Psoas muscle (tissue), 8 donors: ENCODE measurements around the gene MFSD2A. TPM values are rescaled to one million over a fixed set of nuclear protein-coding genes. Genes with fewer than 3 reads are reported as not detected.
A peak's percentile ranks its signal among the peaks of the same experiment; 100 is the strongest.

ENCODE experiments used
- ATAC-seq, 4 donors: fragments of 200-7000 bp; cut with Tn5 transposase; one replicate each; pipeline ENCODE4 v1.9.1; 2020; ENCODE audit warnings: moderate library complexity in 3 of 4, mild to moderate bottlenecking in 2 of 4
- DNase-seq, 2 donors: peaks; one replicate each; pipeline ENCODE4 v3.0.0-alpha.2; 2020
- H3K27ac ChIP-seq: fragments of 200-600 bp; one replicate; pipeline ENCODE4 v1.8.0; 2022
- H3K27me3 ChIP-seq, 3 donors: fragments of 200-600 bp in 1 of 3; one replicate each; pipeline versions ENCODE4 v1.6.1 to v1.8.0; 2013 to 2022; ENCODE audit warnings: low read length in 2 of 3, mild to moderate bottlenecking in 2 of 3, moderate library complexity in 1 of 3; ENCODE audit not compliant: insufficient read depth in 3 of 3
- H3K36me3 ChIP-seq, 2 donors: fragments of 200-600 bp in 1 of 2; one replicate each; pipeline versions ENCODE4 v1.6.1 to v1.8.0; 2013 to 2022; ENCODE audit warnings: low read depth in 1 of 2, mild to moderate bottlenecking in 1 of 2, moderate library complexity in 1 of 2; ENCODE audit not compliant: insufficient read depth in 1 of 2
- H3K4me1 ChIP-seq: fragments of 200-600 bp; one replicate; pipeline ENCODE4 v1.8.0; 2022
- H3K4me3 ChIP-seq: fragments of 200-600 bp; one replicate; pipeline ENCODE4 v1.8.0; 2022; ENCODE audit warnings: mild to moderate bottlenecking
- H3K9me3 ChIP-seq: fragments of 200-600 bp; one replicate; pipeline ENCODE4 v1.8.0; 2022
- CTCF ChIP-seq: fragments of 200-600 bp; IDR thresholded peaks from one replicate; pipeline ENCODE4 v1.8.0; 2022; ENCODE audit warnings: antibody characterized with exemption
- WGBS, 3 donors: extraction: QIAGEN DNeasy Blood & Tissue Kit; methylation state at CpG; one replicate each; pipeline versions ENCODE4 v1.1.6 to v1.1.7; 2013; 5-methylcytosine and 5-hydroxymethylcytosine counted together
- intact Hi-C, 2 donors: fragments of 100-400 bp; cut with DNase I; formaldehyde crosslinking; loops; one replicate each; pipeline versions ENCODE4 v1.11.0 to v1.14.2; 2022
- polyA plus RNA-seq, 3 donors: library from polyadenylated mRNA; stranded (reverse); fragments of 200-250 nt; gene quantifications; one replicate each; pipeline ENCODE4 v1.2.3, GENCODE V29; 2013
- total RNA-seq, 4 donors: library from RNA; stranded (reverse); fragmentation: NEBNext Ultra II Directional in 2 of 4; extraction: Animal tissue kit (Norgen Biotek cat#: 25700) in 2 of 4; gene quantifications; one replicate each; pipeline versions ENCODE4 v1.2.1 to v1.2.4, GENCODE V29; 2021 to 2023
- donor health status: healthy with polysubstance abuse.
- donor health status: DM: no; HTN: no; CAD: no; lungs with moderate emphysema.
- donor health status: Bipolar disorder and iron deficiency.
- donor health status: healthy.
- donor health status: DM: yes; HTN: yes; CAD: no.
- donor health status: DM: no; HTN: no; CAD: no.
- donor health status: DM: no; HTN: no; CAD: no.
- donor health status: DM: yes; HTN: yes; CAD: no.

MFSD2A gene
- total and polyA plus RNA-seq, 7 donors = 0.12 to 2.1 (median 0.50) TPM

- DNase-seq (no peak), ATAC-seq (peak in 1 of 4 donors; percentile 27)
- Histone ChIP-seq H3K36me3 (no peaks in the 10 kb centered on the region), H3K27me3 (peaks cover 0 to 9% (median 0%) of the 10 kb centered on the region in 3 donors), H3K27ac (no peak overlapping the region), H3K9me3 (no peaks in the 10 kb centered on the region), H3K4me3 (no peak overlapping the region), H3K4me1 (no peaks in the 10 kb centered on the region)
- WGBS, 3 donors = 55 to 67% (median 58%) methylated on average over 3 of the region's 3 CpGs
- intact Hi-C loops = loop anchor here in 1 of 2 donors (5.0 kb wide), 1 partner anchor 40 kb away; no protein-coding TSS in a partner anchor
- TF ChIP-seq CTCF = no peak
Observed at GRCh38 chr1:39927538-39927937, 27.4 kb upstream of the MFSD2A start.

GRCh38 chr1:39928809-39929587, 25.9 kb upstream of the MFSD2A start:
- ATAC-seq = no peak

GRCh38 chr1:39933956-39934941, 20.7 kb upstream of the MFSD2A start:
- no peaks in the 10 kb centered on the region for H3K4me1 ChIP-seq
- DNase-seq = peak; percentile 81 to 90
- peaks cover 0 to 2% (median 0%) of the 10 kb centered on the region in 3 donors for H3K27me3 ChIP-seq
- no peaks in the 10 kb centered on the region for H3K36me3 ChIP-seq
- no peaks in the 10 kb centered on the region for H3K9me3 ChIP-seq
- intact Hi-C loops = no loop called here
- H3K4me3 ChIP-seq = no peak overlapping the region
- peak; percentile 52 to 90 (median 84) for ATAC-seq
- H3K27ac ChIP-seq = peak overlapping the region; percentile 27
- no peak for TF ChIP-seq CTCF
- WGBS, 3 donors = 61 to 72% (median 66%) methylated on average over 12 of the region's 12 CpGs

More at GRCh38 chr1:39928809-39929587, 25.9 kb upstream of the MFSD2A start:
- no peak for DNase-seq
- Histone ChIP-seq H3K27me3 (no peaks in the 10 kb centered on the region), H3K9me3 (no peaks in the 10 kb centered on the region), H3K27ac (no peak overlapping the region), H3K4me3 (no peak overlapping the region), H3K36me3 (no peaks in the 10 kb centered on the region), H3K4me1 (no peaks in the 10 kb centered on the region)
- TF ChIP-seq CTCF = no peak
- WGBS, 3 donors = 61 to 74% (median 63%) methylated on average over 7 of the region's 7 CpGs
- intact Hi-C loops = loop anchor here in 1 of 2 donors (5.0 kb wide), 1 partner anchor 38 kb away; no protein-coding TSS in a partner anchor

- H3K4me3 ChIP-seq = no peak overlapping the region
- intact Hi-C loops = no loop called here
- 86 to 97% (median 88%) methylated on average over 2 of the region's 2 CpGs for WGBS, 3 donors
- no peaks in the 10 kb centered on the region for H3K4me1 ChIP-seq
- ATAC-seq = no peak
- H3K27me3 ChIP-seq = peaks cover 0 to 2% (median 0%) of the 10 kb centered on the region in 3 donors
- no peaks in the 10 kb centered on the region for H3K36me3 ChIP-seq
- H3K9me3 ChIP-seq = no peaks in the 10 kb centered on the region
- H3K27ac ChIP-seq = no peak overlapping the region
- no peak for TF ChIP-seq CTCF
- DNase-seq = no peak
Observed at GRCh38 chr1:39936724-39937491, 18.0 kb upstream of the MFSD2A start.
